Upper lobe of right lung (tissue), 1 donor: Measurements from ENCODE around the gene GPR62. TPM values are rescaled to one million over a fixed set of nuclear protein-coding genes. Genes with fewer than 3 reads are reported as not detected.

Experiments
- ATAC-seq: fragments of 200-7000 bp; cut with Tn5 transposase; one replicate; pipeline ENCODE4 v1.9.1; 2020; ENCODE audit warnings: mild to moderate bottlenecking, moderate library complexity
- DNase-seq: peaks from one replicate; pipeline ENCODE4 v3.0.0-alpha.2; 2020
- H3K27ac ChIP-seq: fragments of 200-600 bp; one replicate; pipeline ENCODE4 v1.8.0; 2022
- H3K27me3 ChIP-seq: fragments of 200-600 bp; one replicate; pipeline ENCODE4 v1.8.0; 2022; ENCODE audit warnings: mild to moderate bottlenecking
- H3K36me3 ChIP-seq: fragments of 200-600 bp; one replicate; pipeline ENCODE4 v1.8.0; 2022
- H3K4me1 ChIP-seq: fragments of 200-600 bp; one replicate; pipeline ENCODE4 v1.8.0; 2022
- H3K4me3 ChIP-seq: fragments of 200-600 bp; one replicate; pipeline ENCODE4 v1.8.0; 2022; ENCODE audit warnings: mild to moderate bottlenecking
- H3K9me3 ChIP-seq: fragments of 200-600 bp; one replicate; pipeline ENCODE4 v1.8.0; 2022
- intact Hi-C: fragments of 100-400 bp; cut with DNase I; formaldehyde crosslinking; loops from one replicate; pipeline ENCODE4 v1.11.0; 2022
- total RNA-seq: library from RNA; stranded (reverse); fragmentation: NEBNext Ultra II Directional; extraction: Animal tissue kit (Norgen Biotek cat#: 25700); gene quantifications from one replicate; pipeline ENCODE4 v1.2.1, GENCODE V29; 2021
- TF ChIP-seq, protein P1 (sequence below): fragments of 200-600 bp; IDR thresholded peaks from one replicate; pipeline ENCODE4 v1.8.0; 2022; ENCODE audit warnings: antibody characterized with exemption
- donor health status: DM: no; HTN: yes; CAD: no; lungs with severe emphysema.

The GPR62 gene
- total RNA-seq, 1 donor from 2014 or later, result not detected

DNA sequence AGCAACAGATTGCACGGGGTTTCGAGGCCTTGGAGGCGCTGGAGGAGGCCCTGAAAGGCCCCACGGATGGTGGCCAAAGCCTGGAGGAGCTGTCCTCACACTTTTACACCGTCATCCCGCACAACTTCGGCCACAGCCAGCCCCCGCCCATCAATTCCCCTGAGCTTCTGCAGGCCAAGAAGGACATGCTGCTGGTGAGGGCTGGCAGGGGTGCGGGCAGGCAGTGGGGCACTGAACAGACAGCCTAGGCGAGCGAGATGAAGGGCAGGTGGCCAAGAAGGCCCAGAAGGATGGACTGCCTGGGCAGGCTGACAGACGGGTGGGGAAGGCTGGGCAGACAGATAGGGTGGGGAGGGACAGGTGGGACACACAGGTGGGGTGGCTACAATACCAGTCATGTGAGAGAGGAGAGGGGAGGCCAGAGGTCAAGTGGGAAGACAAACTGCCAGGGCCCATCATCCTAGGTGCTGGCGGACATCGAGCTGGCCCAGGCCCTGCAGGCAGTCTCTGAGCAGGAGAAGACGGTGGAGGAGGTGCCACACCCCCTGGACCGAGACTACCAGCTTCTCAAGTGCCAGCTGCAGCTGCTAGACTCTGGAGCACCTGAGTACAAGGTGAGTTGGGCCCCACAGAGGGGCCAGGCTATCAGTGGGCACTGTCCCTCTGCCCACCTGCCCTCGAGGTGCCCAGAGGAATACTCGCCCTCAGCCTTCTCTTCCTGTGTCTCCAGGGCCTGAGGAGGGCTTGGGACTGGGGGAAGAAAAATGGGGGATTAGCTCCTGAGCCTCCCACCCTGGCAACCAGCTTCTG, 9.9 kb upstream of the GPR62 start:
- Histone ChIP-seq H3K4me1 (peaks cover 25% of the 10 kb centered on the region), H3K36me3 (no peaks in the 10 kb centered on the region), H3K27me3 (no peaks in the 10 kb centered on the region), H3K9me3 (no peaks in the 10 kb centered on the region), H3K27ac (no peak overlapping the region), H3K4me3 (no peak overlapping the region)
- ATAC-seq (no peak), DNase-seq (peak; percentile 65)
- TF ChIP-seq, protein P1, sequence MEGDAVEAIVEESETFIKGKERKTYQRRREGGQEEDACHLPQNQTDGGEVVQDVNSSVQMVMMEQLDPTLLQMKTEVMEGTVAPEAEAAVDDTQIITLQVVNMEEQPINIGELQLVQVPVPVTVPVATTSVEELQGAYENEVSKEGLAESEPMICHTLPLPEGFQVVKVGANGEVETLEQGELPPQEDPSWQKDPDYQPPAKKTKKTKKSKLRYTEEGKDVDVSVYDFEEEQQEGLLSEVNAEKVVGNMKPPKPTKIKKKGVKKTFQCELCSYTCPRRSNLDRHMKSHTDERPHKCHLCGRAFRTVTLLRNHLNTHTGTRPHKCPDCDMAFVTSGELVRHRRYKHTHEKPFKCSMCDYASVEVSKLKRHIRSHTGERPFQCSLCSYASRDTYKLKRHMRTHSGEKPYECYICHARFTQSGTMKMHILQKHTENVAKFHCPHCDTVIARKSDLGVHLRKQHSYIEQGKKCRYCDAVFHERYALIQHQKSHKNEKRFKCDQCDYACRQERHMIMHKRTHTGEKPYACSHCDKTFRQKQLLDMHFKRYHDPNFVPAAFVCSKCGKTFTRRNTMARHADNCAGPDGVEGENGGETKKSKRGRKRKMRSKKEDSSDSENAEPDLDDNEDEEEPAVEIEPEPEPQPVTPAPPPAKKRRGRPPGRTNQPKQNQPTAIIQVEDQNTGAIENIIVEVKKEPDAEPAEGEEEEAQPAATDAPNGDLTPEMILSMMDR, result no peak
- intact Hi-C loops, result no loop called here

DNA sequence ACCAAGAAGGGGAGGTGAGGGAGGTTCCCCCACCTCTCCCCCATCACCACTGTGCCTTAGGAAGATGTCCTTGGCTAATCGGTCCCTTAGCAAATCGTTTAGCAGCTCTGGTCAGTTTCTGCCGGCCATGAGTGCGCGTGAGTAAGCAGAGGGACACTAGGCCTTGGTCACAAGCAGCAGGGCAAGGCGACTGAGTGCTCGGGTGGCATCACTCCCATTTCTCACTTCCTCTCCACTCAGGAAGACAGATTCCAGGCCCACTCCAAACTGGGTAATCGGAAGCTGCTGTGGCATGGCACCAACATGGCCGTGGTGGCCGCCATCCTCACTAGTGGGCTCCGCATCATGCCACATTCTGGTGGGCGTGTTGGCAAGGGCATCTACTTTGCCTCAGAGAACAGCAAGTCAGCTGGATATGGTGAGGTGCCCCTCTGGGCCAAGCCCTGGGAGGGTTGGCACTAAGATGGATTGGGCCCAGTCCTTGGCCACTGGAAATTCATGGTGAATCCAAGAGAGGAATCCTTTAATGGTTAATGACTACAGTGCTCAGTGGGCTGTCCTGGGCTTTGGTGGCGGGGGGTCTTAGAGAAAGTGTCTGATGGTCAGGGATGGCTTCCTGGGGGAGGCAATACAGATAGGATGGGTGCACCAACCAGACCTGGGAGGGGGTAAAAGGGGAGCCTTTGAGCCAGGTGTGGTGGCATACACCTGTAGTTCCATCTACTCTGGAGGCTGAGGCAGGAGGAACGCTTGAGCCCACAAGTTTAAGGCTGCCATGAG, 9.1 kb upstream of the GPR62 start:
- peak; percentile 50 for DNase-seq
- no peaks in the 10 kb centered on the region for H3K9me3 ChIP-seq
- no peaks in the 10 kb centered on the region for H3K27me3 ChIP-seq
- no peak overlapping the region for H3K27ac ChIP-seq
- no peak overlapping the region for H3K4me3 ChIP-seq
- intact Hi-C loops, result no loop called here
- H3K4me1 ChIP-seq, result peaks cover 16% of the 10 kb centered on the region
- TF ChIP-seq, protein P1, result no peak
- no peak for ATAC-seq
- H3K36me3 ChIP-seq, result no peaks in the 10 kb centered on the region

DNA sequence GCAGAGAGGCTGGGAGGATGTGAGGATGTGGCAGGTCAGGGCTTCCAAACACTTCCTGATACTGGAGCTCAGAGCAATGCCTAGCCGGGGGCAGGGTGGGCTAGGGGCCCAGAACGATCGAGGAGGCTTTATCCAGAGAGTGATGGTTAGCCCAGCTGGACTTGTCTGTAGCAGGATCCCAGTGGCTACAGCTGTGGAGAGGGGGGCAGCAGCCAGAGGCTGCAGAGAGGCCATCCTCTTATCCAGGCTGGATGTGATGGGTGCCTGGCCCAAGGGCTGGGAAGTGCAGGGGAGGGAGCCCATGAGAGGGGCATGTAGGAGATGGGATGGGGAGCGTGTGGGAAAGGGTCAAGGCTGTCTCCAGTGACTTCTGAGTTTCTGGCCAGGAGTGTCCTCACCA, 8.4 kb upstream of the GPR62 start:
- DNase-seq (peak; percentile 48), ATAC-seq (no peak)
- TF ChIP-seq, protein P1, result no peak
- intact Hi-C loops, result no loop called here
- Histone ChIP-seq H3K36me3 (no peaks in the 10 kb centered on the region), H3K4me1 (peaks cover 13% of the 10 kb centered on the region), H3K27me3 (no peaks in the 10 kb centered on the region), H3K27ac (no peak overlapping the region), H3K4me3 (no peak overlapping the region), H3K9me3 (no peaks in the 10 kb centered on the region)

DNA sequence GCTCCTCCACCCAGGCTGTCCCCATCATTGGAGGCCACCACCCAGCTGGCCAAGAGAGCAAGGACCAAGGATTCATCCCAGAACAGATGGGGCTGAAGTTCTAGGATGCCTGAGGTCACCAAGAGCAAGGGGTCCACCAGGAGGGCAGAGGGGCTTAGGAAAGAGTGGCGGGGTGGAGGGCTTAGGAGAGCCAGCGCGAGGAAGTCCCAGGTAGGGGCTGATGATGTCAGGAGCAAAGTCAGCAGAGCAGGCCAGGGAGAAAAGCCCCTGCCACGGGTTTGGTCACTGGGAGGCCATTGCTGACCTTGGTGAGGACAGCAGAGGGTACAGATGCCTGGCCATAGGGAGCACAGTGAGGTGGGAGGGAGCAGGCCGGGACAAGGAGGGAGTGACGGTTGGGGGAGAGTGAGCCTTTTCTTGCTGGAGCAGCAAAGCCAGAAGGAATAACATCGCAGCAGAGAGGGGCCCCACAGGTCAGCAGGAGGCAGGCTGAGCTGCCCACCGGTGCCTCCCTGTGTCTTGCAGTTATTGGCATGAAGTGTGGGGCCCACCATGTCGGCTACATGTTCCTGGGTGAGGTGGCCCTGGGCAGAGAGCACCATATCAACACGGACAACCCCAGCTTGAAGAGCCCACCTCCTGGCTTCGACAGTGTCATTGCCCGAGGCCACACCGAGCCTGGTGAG, 7.8 kb upstream of the GPR62 start:
- H3K27ac ChIP-seq, result no peak overlapping the region
- ATAC-seq (no peak), DNase-seq (peak; percentile 51)
- no peak overlapping the region for H3K4me3 ChIP-seq
- no peaks in the 10 kb centered on the region for H3K36me3 ChIP-seq
- TF ChIP-seq, protein P1, result no peak
- intact Hi-C loops, result no loop called here
- no peaks in the 10 kb centered on the region for H3K27me3 ChIP-seq
- H3K9me3 ChIP-seq, result no peaks in the 10 kb centered on the region
- H3K4me1 ChIP-seq, result peaks cover 12% of the 10 kb centered on the region

DNA sequence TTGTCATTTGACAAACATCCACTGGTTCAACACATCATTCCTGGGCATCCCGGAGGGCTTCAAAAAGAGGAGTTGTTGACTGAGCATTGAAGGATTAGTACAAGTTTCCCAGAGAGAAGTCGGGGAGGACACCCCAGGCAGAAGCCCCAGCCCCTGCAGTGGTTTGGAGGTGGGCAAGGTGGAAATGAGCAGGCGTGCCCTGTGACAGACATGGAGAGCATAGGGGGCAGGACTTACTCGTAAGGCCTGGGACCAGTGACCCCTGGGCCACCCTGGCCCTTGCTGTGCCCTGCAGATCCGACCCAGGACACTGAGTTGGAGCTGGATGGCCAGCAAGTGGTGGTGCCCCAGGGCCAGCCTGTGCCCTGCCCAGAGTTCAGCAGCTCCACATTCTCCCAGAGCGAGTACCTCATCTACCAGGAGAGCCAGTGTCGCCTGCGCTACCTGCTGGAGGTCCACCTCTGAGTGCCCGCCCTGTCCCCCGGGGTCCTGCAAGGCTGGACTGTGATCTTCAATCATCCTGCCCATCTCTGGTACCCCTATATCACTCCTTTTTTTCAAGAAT, 7.1 kb upstream of the GPR62 start:
- Histone ChIP-seq H3K9me3 (no peaks in the 10 kb centered on the region), H3K4me3 (no peak overlapping the region), H3K36me3 (no peaks in the 10 kb centered on the region), H3K27ac (no peak overlapping the region), H3K4me1 (peaks cover 5% of the 10 kb centered on the region), H3K27me3 (no peaks in the 10 kb centered on the region)
- TF ChIP-seq, protein P1, result no peak
- intact Hi-C loops, result no loop called here
- peak; percentile 61 for DNase-seq
- no peak for ATAC-seq
